Thyroid gland (tissue), 4 donors: Measurements from ENCODE around the gene SND1. TPM values are rescaled to one million over a fixed set of nuclear protein-coding genes. Genes with fewer than 3 reads are reported as not detected.

Experiments
- DNase-seq, 2 donors: peaks; one replicate each; pipeline ENCODE4 v3.0.0-alpha.2; 2019
- H3K27ac ChIP-seq, 3 donors: fragments of 200-600 bp; sonication (generic); 1 replicate in 2 of 3; 2 replicates in 1 of 3; pipeline ENCODE4 v1.5.1; 2016 to 2019; ENCODE audit warnings: mild to moderate bottlenecking in 1 of 3, moderate library complexity in 1 of 3
- H3K27me3 ChIP-seq: fragments of 200-600 bp; sonication (generic); one replicate; pipeline ENCODE4 v1.5.1; 2019
- H3K36me3 ChIP-seq, 2 donors: fragments of 200-600 bp; sonication (generic); one replicate each; pipeline ENCODE4 v1.5.1; 2016 to 2019
- H3K4me1 ChIP-seq, 2 donors: fragments of 200-600 bp; sonication (generic); one replicate each; pipeline ENCODE4 v1.5.1; 2017 to 2019
- H3K4me3 ChIP-seq, 3 donors: fragments of 200-600 bp; sonication (generic); replicated peaks in 1 of 3; 1 replicate in 2 of 3; 2 replicates in 1 of 3; pipeline ENCODE4 v1.5.1; 2016; ENCODE audit warnings: mild to moderate bottlenecking in 1 of 3
- H3K9me3 ChIP-seq: fragments of 200-600 bp; sonication (generic); one replicate; pipeline ENCODE4 v1.5.1; 2017
- CTCF ChIP-seq, 6 experiments: fragments of 200-600 bp in 3 of 6; fragments of 450-650 bp in 3 of 6; sonication (generic) in 3 of 6; IDR thresholded peaks; one replicate each; pipeline ENCODE4 v1.5.1; 2016 to 2019; ENCODE audit warnings: antibody characterized with exemption in 6 of 6, mild to moderate bottlenecking in 2 of 6, inconsistent platforms in 1 of 6, moderate library complexity in 1 of 6
- POLR2A ChIP-seq, 2 donors: fragments of 450-650 bp; IDR thresholded peaks; one replicate each; pipeline ENCODE4 v1.6.1; 2017; ENCODE audit warnings: antibody characterized with exemption in 2 of 2, mild to moderate bottlenecking in 2 of 2, moderate library complexity in 1 of 2
- WGBS, 2 donors: methylation state at CpG; one replicate each; pipeline ENCODE4 v1.1.5; 2017; 5-methylcytosine and 5-hydroxymethylcytosine counted together
- intact Hi-C: fragments of 100-400 bp; cut with DNase I; formaldehyde crosslinking; loops from one replicate; pipeline ENCODE4 v1.15.1; 2023
- total RNA-seq, 4 donors: library from RNA; depleted of rRNA; stranded (reverse); fragments of >200 nt; gene quantifications; one replicate each; pipeline ENCODE4 v1.2.3, GENCODE V29; 2016

SND1 gene
- total RNA-seq, 4 donors from 2014 or later, result 126 to 167 (median 144) TPM

- Histone ChIP-seq H3K4me3 (no peak overlapping the region), H3K27me3 (no peaks in the 10 kb centered on the region), H3K27ac (no peak overlapping the region), H3K36me3 (no peaks in the 10 kb centered on the region), H3K9me3 (no peaks in the 10 kb centered on the region), H3K4me1 (peaks cover 0 to under 1% of the 10 kb centered on the region in 2 donors)
- TF ChIP-seq POLR2A (IDR thresholded peaks at IDR 0.05), result no peak
- TF ChIP-seq CTCF (IDR thresholded peaks at IDR 0.05), result no peak
- DNase-seq, result no peak
- WGBS, 2 donors, result 73 to 75% methylated on average over 12 of the region's 12 CpGs
- intact Hi-C loops, result no loop called here
Observed at GRCh38 chr7:128129224-128129864, 477.4 kb downstream of the SND1 start.

DNA sequence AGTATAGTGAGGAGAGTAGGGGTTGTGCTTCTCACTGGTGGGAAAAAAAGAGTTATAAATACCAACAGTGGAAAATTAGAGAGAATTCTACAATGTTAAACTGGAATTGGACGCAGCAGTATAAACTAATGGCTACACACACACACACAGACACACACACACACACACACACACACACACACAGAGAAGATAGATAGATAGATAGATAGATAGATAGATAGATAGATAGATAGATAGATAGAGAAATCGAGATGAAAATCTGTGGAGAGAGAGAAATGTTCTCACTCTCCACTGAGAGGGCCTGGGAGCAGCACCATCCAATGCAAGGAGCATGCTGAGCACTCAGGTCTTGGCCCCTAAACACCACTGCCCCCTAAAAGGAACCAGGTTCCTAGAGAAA lies 479.1 kb downstream of the SND1 start:
- TF ChIP-seq POLR2A (IDR thresholded peaks at IDR 0.05) (no peak), CTCF (IDR thresholded peaks at IDR 0.05) (no peak)
- intact Hi-C loops, result no loop called here
- Histone ChIP-seq H3K9me3 (no peaks in the 10 kb centered on the region), H3K27ac (no peak overlapping the region), H3K36me3 (no peaks in the 10 kb centered on the region), H3K4me1 (peaks cover 7 to 12% of the 10 kb centered on the region in 2 donors), H3K4me3 (no peak overlapping the region), H3K27me3 (no peaks in the 10 kb centered on the region)
- no peak for DNase-seq
- WGBS, 2 donors, result 84 to 88% methylated on average over 2 of the region's 2 CpGs

DNA sequence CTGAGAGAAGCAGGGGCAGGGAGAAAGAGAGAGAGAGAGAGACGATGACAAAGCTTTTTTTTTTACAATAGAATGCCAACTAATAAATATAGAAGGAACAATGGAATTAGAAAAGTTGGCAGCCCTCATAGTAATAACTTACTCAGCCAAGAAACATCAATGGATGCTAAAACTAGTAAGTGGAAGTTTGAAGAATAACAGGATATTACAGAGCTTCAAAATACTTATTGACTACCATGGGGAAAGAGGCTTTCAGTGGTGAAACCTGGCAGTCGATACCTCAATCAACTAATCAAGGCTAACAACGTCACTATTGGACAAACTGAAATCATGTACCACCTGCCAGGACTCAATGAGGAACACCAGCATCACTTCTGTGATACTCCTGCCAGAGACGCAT lies 479.7 kb downstream of the SND1 start:
- peaks cover 10 to 15% of the 10 kb centered on the region in 2 donors for H3K4me1 ChIP-seq
- H3K27me3 ChIP-seq, result no peaks in the 10 kb centered on the region
- WGBS, 2 donors, result 67 to 76% methylated on average over 4 of the region's 4 CpGs
- intact Hi-C loops, result no loop called here
- no peaks in the 10 kb centered on the region for H3K36me3 ChIP-seq
- no peak for DNase-seq
- no peaks in the 10 kb centered on the region for H3K9me3 ChIP-seq
- H3K27ac ChIP-seq, result no peak overlapping the region
- TF ChIP-seq POLR2A (IDR thresholded peaks at IDR 0.05), result no peak
- no peak for TF ChIP-seq CTCF (IDR thresholded peaks at IDR 0.05)
- no peak overlapping the region for H3K4me3 ChIP-seq

DNA sequence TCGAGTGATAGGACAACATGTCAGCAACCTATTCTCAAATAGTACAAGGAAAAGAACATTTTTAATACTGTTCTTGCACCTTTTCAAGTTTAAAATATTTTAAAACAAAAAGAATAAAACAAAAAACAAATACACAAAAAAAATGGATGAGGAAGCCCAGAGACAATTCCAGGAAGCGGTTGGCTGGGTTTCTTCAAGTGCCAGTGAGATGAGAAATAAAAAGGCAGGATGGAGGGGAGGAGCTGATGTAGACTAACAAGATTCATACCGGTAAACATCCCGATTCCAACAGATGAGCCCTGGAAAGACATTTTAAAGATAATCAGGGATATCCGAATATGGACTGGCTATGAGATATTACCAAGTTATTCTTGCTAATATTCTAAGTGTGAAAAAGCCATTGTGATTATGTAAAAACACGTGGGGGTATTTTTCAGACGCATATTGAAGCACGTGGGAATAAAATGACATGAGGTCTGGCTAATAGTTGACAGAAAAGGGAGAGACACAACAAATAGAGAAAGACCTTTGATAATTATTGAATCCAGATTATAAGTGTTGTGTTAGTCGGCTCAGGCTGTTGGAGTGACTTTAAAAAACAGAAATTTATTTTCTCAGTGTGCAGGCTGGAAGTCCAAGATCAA lies 480.6 kb downstream of the SND1 start:
- 66 to 69% methylated on average over 9 of the region's 9 CpGs for whole genome bisulfite sequencing, 2 donors
- Histone ChIP-seq H3K9me3 (no peaks in the 10 kb centered on the region), H3K36me3 (no peaks in the 10 kb centered on the region), H3K4me1 (peaks cover 10 to 15% of the 10 kb centered on the region in 2 donors), H3K4me3 (no peak overlapping the region), H3K27ac (no peak overlapping the region), H3K27me3 (no peaks in the 10 kb centered on the region)
- no peak for DNase-seq
- no peak for TF ChIP-seq CTCF (IDR thresholded peaks at IDR 0.05)
- TF ChIP-seq POLR2A (IDR thresholded peaks at IDR 0.05), result no peak
- intact Hi-C loops, result no loop called here

GRCh38 chr7:128135159-128135514 lies 483.1 kb downstream of the SND1 start:
- Histone ChIP-seq H3K4me1 (peaks cover 10 to 15% of the 10 kb centered on the region in 2 donors), H3K27ac (no peak overlapping the region), H3K27me3 (no peaks in the 10 kb centered on the region), H3K36me3 (no peaks in the 10 kb centered on the region), H3K4me3 (peak overlapping the region in 1 of 3 donors; percentile 48), H3K9me3 (no peaks in the 10 kb centered on the region)
- intact Hi-C loops, result loop anchor here (5.0 kb wide), 1 partner anchor 72 kb away; no protein-coding TSS in a partner anchor
- TF ChIP-seq POLR2A (IDR thresholded peaks at IDR 0.05) (no peak), CTCF (IDR thresholded peaks at IDR 0.05) (no peak)
- 11 to 12% methylated on average over 6 of the region's 6 CpGs for WGBS, 2 donors
- no peak for DNase-seq
